Activated naive CD8-positive, alpha-beta T cell (primary cell): ENCODE data around the gene ARNT2.

Experiments used
- H3K27ac Mint-ChIP-seq: one replicate; pipeline ENCODE4 v1.8.0; 2021; ENCODE audit warnings: mixed read lengths
- H3K27me3 Mint-ChIP-seq: one replicate; pipeline ENCODE4 v1.8.0; 2021; ENCODE audit warnings: mixed read lengths
- H3K36me3 Mint-ChIP-seq: one replicate; pipeline ENCODE4 v1.8.0; 2021; ENCODE audit warnings: mixed read lengths
- H3K4me1 Mint-ChIP-seq: one replicate; pipeline ENCODE4 v1.8.0; 2021; ENCODE audit warnings: low read depth, mixed read lengths
- H3K4me3 Mint-ChIP-seq: one replicate; pipeline ENCODE4 v1.8.0; 2021; ENCODE audit warnings: mild to moderate bottlenecking, mixed read lengths
- H3K9me3 Mint-ChIP-seq: one replicate; pipeline ENCODE4 v1.8.0; 2021; ENCODE audit warnings: low read depth, mixed read lengths

The ARNT2 gene

DNA sequence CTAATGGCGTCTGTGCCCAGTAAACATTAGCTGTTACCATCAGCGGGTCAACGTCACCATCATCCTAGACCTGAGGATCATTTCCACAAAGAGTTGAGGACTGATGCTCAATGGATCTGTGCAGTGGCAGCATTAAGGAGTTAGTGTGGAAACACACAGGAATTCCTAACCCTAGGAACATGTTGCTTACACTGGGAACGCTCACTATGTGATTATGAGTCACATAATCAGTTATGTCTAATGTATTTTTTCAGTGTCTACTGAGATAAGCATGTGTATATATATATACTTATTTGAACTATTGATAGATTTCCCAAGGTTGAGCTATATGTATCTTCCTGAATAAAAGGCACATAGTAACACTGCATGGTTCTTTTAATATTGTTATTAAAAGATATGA, 19.0 kb downstream of the ARNT2 start:
- Mint-ChIP-seq H3K9me3 (no peaks in the 10 kb centered on the region), H3K27me3 (peaks cover 13% of the 10 kb centered on the region), H3K27ac (no peak overlapping the region), H3K4me3 (no peak overlapping the region), H3K4me1 (no peaks in the 10 kb centered on the region), H3K36me3 (no peaks in the 10 kb centered on the region)

GRCh38 chr15:80424381-80424780, 20.2 kb downstream of the ARNT2 start:
- Mint-ChIP-seq H3K9me3 (no peaks in the 10 kb centered on the region), H3K27ac (no peak overlapping the region), H3K27me3 (peaks cover 5% of the 10 kb centered on the region), H3K36me3 (no peaks in the 10 kb centered on the region), H3K4me1 (no peaks in the 10 kb centered on the region), H3K4me3 (no peak overlapping the region)

DNA sequence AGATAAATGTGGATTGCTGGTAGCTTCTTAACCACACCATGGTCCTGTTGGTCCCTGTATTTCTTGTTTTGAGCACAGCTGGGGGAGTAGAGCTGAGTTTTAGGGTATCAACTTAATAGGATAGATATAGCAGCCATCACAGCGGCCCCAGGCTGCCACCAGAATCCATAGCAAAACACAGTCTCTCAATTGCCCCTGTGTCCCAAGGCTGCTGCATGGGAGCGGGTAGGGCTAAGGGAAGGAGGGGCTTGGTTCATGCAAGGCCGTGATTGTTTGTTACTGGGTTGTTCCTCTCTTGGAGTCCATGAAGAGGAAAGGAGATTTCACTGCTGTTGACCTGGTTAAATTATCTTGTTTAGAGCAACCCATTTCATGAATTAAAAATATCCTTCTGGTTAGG, 22.1 kb downstream of the ARNT2 start:
- Mint-ChIP-seq H3K36me3 (no peaks in the 10 kb centered on the region), H3K4me1 (no peaks in the 10 kb centered on the region), H3K4me3 (no peak overlapping the region), H3K27me3 (peaks cover 2% of the 10 kb centered on the region), H3K27ac (no peak overlapping the region), H3K9me3 (no peaks in the 10 kb centered on the region)

DNA sequence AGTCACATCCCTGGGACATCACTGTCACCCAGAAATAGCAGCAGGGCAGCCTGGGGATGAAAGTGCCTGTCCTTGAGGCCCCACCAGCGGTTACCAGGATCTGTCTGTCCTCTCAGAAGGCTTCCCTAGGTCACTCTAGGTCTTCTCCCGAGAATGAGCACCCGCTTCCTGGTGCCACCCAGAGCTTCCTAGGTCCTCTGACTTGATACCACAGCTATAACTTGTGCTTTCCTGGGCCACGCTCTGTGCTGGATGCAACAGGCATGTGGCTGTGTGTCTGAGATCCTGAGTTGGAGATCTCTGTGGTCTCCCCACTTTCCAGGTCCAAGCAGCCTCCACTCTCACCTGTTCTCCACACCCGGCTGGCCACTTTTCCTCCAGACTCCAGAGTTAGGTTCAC, 25.8 kb downstream of the ARNT2 start:
- H3K27me3 Mint-ChIP-seq = peaks cover 2% of the 10 kb centered on the region
- H3K27ac Mint-ChIP-seq = no peak overlapping the region
- no peak overlapping the region for H3K4me3 Mint-ChIP-seq
- no peaks in the 10 kb centered on the region for H3K36me3 Mint-ChIP-seq
- no peaks in the 10 kb centered on the region for H3K4me1 Mint-ChIP-seq
- no peaks in the 10 kb centered on the region for H3K9me3 Mint-ChIP-seq

- Mint-ChIP-seq H3K27ac (no peak overlapping the region), H3K4me1 (no peaks in the 10 kb centered on the region), H3K4me3 (no peak overlapping the region), H3K36me3 (no peaks in the 10 kb centered on the region), H3K27me3 (no peaks in the 10 kb centered on the region), H3K9me3 (no peaks in the 10 kb centered on the region)
These were observed 27.6 kb downstream of the ARNT2 start for GRCh38 chr15:80431635-80432344.

GRCh38 chr15:80432345-80432702, 28.1 kb downstream of the ARNT2 start:
- Mint-ChIP-seq H3K27me3 (peaks cover 1% of the 10 kb centered on the region), H3K27ac (no peak overlapping the region), H3K4me3 (no peak overlapping the region), H3K9me3 (no peaks in the 10 kb centered on the region), H3K4me1 (no peaks in the 10 kb centered on the region), H3K36me3 (no peaks in the 10 kb centered on the region)

- H3K4me1 Mint-ChIP-seq = no peaks in the 10 kb centered on the region
- no peaks in the 10 kb centered on the region for H3K36me3 Mint-ChIP-seq
- H3K27ac Mint-ChIP-seq = no peak overlapping the region
- peaks cover 4% of the 10 kb centered on the region for H3K27me3 Mint-ChIP-seq
- no peak overlapping the region for H3K4me3 Mint-ChIP-seq
- H3K9me3 Mint-ChIP-seq = no peaks in the 10 kb centered on the region
These were observed 29.7 kb downstream of the ARNT2 start for GRCh38 chr15:80433836-80434235.

GRCh38 chr15:80434926-80435720, 30.9 kb downstream of the ARNT2 start:
- Mint-ChIP-seq H3K27ac (no peak overlapping the region), H3K27me3 (peaks cover 4% of the 10 kb centered on the region), H3K9me3 (no peaks in the 10 kb centered on the region), H3K4me3 (no peak overlapping the region), H3K4me1 (no peaks in the 10 kb centered on the region), H3K36me3 (no peaks in the 10 kb centered on the region)

DNA sequence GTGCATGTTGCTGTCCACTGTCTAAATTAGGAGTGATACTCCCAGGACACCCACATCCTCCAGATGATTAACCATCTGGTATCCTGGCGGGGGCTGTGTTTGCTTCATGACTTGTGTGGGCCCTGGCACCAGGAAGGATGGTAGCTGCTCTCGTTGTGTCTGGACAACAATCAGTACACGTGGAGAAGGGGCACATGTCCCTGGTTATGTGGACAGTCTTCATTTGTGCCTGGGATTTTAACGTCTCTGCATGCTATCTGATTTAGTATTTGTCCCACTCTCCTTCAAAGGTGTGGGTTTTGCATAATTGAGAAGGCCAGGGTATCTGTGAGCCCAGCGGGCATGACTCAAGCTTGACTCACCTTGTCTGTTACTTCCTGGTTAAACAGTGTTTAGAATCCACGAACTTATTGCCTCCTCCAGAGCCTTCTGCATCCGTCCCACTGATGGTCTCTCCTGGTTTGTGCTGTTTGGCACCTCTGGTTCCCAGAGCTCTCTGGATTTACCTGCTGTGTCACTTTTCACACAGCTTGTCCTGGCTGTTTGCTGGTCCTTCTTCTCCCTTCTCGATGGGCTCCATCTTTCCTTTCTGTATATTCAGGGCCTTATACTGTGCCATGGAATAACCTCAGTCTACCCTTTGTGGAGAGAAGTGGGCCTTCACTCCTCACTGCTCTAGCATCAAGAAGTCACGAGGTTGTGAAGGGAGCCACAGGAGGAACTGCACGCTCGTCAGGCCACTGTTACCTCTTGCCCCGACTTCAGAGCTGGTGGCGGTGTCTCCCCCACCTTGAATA, 32.5 kb downstream of the ARNT2 start:
- no peak overlapping the region for H3K27ac Mint-ChIP-seq

DNA sequence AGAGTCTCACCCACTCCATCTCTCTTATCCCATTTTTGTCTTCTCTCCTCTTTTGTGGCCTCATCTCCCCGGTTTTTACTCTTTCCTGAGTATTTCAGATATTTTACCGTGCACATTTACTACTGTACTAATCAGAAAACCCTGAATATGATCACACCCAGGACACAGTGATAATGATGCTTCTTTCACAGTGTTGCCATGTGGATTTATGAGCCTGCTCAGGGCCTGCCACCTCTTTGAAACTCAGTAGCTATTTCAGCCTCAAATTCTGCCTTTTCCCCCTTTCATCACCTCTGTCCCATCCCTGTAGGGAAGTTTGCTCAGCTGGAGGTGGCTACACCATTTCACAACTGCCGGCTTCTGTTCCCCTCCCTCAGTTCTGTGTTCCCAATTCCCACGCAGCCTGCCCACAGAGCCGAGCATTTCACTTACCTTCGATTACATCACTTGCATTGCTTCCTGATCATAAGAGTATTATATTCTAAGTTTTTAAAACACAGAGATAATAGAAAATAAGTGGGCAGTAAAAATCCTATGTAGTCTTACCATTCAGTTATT, 33.2 kb downstream of the ARNT2 start:
- Mint-ChIP-seq H3K27ac (no peak overlapping the region), H3K36me3 (no peaks in the 10 kb centered on the region), H3K4me3 (no peak overlapping the region), H3K9me3 (no peaks in the 10 kb centered on the region), H3K27me3 (peaks cover 15% of the 10 kb centered on the region), H3K4me1 (no peaks in the 10 kb centered on the region)

More for the DNA sequence above, 32.5 kb downstream of the ARNT2 start:
- Mint-ChIP-seq H3K36me3 (no peaks in the 10 kb centered on the region), H3K4me1 (no peaks in the 10 kb centered on the region), H3K9me3 (no peaks in the 10 kb centered on the region), H3K27me3 (peaks cover 13% of the 10 kb centered on the region), H3K4me3 (no peak overlapping the region)

DNA sequence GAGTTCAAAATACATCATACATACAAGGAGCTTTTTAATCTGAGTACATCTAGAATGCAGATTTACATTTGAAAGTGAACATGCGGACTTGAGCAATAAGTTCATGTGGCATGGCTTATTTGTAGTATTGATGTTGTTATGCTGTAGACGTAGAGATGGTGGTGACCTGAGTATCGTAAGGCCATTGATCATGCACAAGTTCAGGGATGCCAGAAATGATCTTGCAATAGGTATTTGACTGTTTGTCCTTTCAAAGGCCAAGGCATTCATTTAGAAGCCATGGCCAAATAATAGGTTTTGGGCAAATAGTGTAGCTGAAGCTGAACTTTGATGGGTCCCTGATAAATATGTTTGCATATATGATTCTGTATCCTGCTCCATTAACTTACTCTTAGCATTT, 35.0 kb downstream of the ARNT2 start:
- no peaks in the 10 kb centered on the region for H3K36me3 Mint-ChIP-seq
- H3K4me1 Mint-ChIP-seq = no peaks in the 10 kb centered on the region
- H3K27me3 Mint-ChIP-seq = peaks cover 15% of the 10 kb centered on the region
- no peak overlapping the region for H3K4me3 Mint-ChIP-seq
- H3K9me3 Mint-ChIP-seq = no peaks in the 10 kb centered on the region
- no peak overlapping the region for H3K27ac Mint-ChIP-seq

DNA sequence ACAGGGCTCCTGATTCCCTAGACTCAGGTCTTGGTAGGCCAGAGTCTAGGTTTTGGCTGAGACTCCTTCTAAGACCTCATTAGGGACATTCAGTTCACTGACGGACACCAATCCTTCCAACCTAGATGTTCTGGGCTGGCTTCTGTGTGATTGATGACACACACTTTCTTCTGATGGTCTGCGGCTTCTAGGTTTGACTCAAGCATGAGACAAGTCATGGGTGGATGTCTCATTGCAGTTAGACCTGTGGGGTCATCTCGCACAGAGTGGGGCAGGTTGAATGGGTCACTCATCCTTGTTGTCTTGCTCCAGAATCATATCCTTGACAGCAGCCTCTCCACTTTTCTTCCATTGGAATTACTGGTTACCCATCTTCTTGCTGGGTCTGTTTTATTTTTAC, 35.8 kb downstream of the ARNT2 start:
- Mint-ChIP-seq H3K27ac (no peak overlapping the region), H3K4me3 (no peak overlapping the region), H3K4me1 (no peaks in the 10 kb centered on the region), H3K27me3 (peaks cover 15% of the 10 kb centered on the region), H3K9me3 (no peaks in the 10 kb centered on the region), H3K36me3 (no peaks in the 10 kb centered on the region)

DNA sequence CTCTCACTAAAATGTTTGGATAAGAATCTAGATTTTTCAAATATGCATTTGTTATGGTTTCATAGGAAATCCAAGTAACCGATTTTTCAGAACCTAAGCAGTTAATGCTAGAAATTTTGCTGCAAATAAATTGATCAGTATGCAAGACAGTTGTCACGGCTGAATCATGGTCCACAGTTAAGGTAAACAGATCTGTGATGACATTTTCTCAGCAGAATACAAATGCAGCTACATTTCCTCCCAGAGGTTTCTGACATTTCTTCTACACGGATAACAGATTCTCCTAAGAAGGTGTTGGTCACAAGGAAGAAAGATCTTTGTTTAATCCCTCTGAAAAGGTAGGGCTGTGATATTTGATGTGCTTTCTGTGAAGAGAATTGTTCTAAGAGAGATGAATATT, 36.9 kb downstream of the ARNT2 start:
- Mint-ChIP-seq H3K4me1 (no peaks in the 10 kb centered on the region), H3K9me3 (no peaks in the 10 kb centered on the region), H3K4me3 (no peak overlapping the region), H3K27ac (no peak overlapping the region), H3K36me3 (no peaks in the 10 kb centered on the region), H3K27me3 (peaks cover 15% of the 10 kb centered on the region)

DNA sequence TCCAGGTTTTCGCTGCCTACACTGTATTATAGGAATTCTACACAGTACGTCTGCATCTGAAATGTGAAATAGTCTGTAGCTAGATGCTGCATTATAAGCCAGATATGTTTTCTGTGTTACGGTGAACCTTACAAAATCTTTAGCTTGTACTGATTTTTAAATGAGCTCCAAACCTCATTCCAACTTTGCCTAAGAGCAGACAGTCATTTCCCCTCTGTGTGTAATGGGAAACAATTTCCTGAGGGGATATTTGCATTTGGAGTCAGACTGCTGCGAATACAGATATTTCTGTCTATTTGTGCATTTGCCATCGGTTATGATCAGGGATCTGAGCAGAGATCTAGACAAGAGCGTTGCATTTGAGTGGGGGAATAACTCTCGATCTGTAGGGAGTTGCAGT, 37.5 kb downstream of the ARNT2 start:
- H3K36me3 Mint-ChIP-seq = no peaks in the 10 kb centered on the region
- no peaks in the 10 kb centered on the region for H3K4me1 Mint-ChIP-seq
- no peaks in the 10 kb centered on the region for H3K9me3 Mint-ChIP-seq
- no peak overlapping the region for H3K4me3 Mint-ChIP-seq
- peaks cover 15% of the 10 kb centered on the region for H3K27me3 Mint-ChIP-seq
- no peak overlapping the region for H3K27ac Mint-ChIP-seq
